ENCODE measurements around the gene ADAMTS18.

- TF ChIP-seq CTCF (IDR thresholded peaks at IDR 0.05) (no peak), POLR2A (IDR thresholded peaks at IDR 0.05) (no peak), POLR2AphosphoS5 (IDR thresholded peaks at IDR 0.05) (no peak), EP300 (IDR thresholded peaks at IDR 0.05) (no peak)
Measured at GRCh38 chr16:77394699-77395098, 40.1 kb downstream of the ADAMTS18 start.
